ENCODE measurements around the gene NT5E.
"Not testable (repeated sequence)": the region's sequence is repeated elsewhere in the genome, so short reads cannot be mapped to it uniquely, and the experiment has no call there.

Gene NT5E

GRCh38 chr6:85506441-85507093 lies 56.7 kb downstream of the NT5E start:
- TF ChIP-seq CTCF (IDR thresholded peaks at IDR 0.05; ENCODE audit: low read depth, low read length): no peak
- no peak overlapping the region for H3K4me3 ChIP-seq (replicated peaks in 1 of 2; ENCODE audit: low read depth in 2 of 2, low read length in 2 of 2)
- no peak for DNase-seq (ENCODE audit: low read depth in 2 of 2)

- peak; percentile 21 to 46 for DNase-seq (ENCODE audit: low read depth in 2 of 2)
- no peak overlapping the region for H3K4me3 ChIP-seq (replicated peaks in 1 of 2; ENCODE audit: low read depth in 2 of 2, low read length in 2 of 2)
- TF ChIP-seq CTCF (IDR thresholded peaks at IDR 0.05; ENCODE audit: low read depth, low read length): no peak
These were observed 66.3 kb downstream of the NT5E start for GRCh38 chr6:85516168-85516567.

GRCh38 chr6:85524281-85524680 lies 74.4 kb downstream of the NT5E start:
- not testable (repeated sequence) for H3K4me3 ChIP-seq (replicated peaks in 1 of 2; ENCODE audit: low read depth in 2 of 2, low read length in 2 of 2)

GRCh38 chr6:85537055-85537494 lies 87.2 kb downstream of the NT5E start:
- DNase-seq (ENCODE audit: low read depth in 2 of 2): peak; percentile 27 to 37
- TF ChIP-seq CTCF (IDR thresholded peaks at IDR 0.05; ENCODE audit: low read depth, low read length): peak; percentile 19
- H3K4me3 ChIP-seq (replicated peaks in 1 of 2; ENCODE audit: low read depth in 2 of 2, low read length in 2 of 2): no peak overlapping the region

More at GRCh38 chr6:85524281-85524680, 74.4 kb downstream of the NT5E start:
- DNase-seq (ENCODE audit: low read depth in 2 of 2): not testable (repeated sequence)

- H3K4me3 ChIP-seq (replicated peaks in 1 of 2; ENCODE audit: low read depth in 2 of 2, low read length in 2 of 2): no peak overlapping the region
- TF ChIP-seq CTCF (IDR thresholded peaks at IDR 0.05; ENCODE audit: low read depth, low read length): no peak
- peak in 1 of 2 donors; percentile 34 for DNase-seq (ENCODE audit: low read depth in 2 of 2)
These were observed 94.9 kb downstream of the NT5E start for GRCh38 chr6:85544776-85545175.
